Umbilical cord (tissue), 2 donors: ENCODE measurements around the gene ARIH2. TPM values are rescaled to one million over a fixed set of nuclear protein-coding genes. Genes with fewer than 3 reads are reported as not detected.
"Not testable (repeated sequence)": the region's sequence is repeated elsewhere in the genome, so short reads cannot be mapped to it uniquely, and the experiment has no call there.

Experiments used
- DNase-seq: peaks from one replicate; pipeline ENCODE4 v3.0.0-alpha.2; 2015; ENCODE audit warnings: low spot score
- total RNA-seq: library from RNA; depleted of rRNA; stranded (reverse); fragments of >200 nt; gene quantifications from one replicate; pipeline ENCODE4 v1.2.3, GENCODE V29; 2014; ENCODE audit warnings: low replicate concordance; ENCODE audit not compliant: insufficient read depth

ARIH2 gene
- total RNA-seq, 1 donor from 2014 or later = 115 TPM

GRCh38 chr3:49001155-49001554, 82.5 kb downstream of the ARIH2 start:
- DNase-seq = no peak

DNA sequence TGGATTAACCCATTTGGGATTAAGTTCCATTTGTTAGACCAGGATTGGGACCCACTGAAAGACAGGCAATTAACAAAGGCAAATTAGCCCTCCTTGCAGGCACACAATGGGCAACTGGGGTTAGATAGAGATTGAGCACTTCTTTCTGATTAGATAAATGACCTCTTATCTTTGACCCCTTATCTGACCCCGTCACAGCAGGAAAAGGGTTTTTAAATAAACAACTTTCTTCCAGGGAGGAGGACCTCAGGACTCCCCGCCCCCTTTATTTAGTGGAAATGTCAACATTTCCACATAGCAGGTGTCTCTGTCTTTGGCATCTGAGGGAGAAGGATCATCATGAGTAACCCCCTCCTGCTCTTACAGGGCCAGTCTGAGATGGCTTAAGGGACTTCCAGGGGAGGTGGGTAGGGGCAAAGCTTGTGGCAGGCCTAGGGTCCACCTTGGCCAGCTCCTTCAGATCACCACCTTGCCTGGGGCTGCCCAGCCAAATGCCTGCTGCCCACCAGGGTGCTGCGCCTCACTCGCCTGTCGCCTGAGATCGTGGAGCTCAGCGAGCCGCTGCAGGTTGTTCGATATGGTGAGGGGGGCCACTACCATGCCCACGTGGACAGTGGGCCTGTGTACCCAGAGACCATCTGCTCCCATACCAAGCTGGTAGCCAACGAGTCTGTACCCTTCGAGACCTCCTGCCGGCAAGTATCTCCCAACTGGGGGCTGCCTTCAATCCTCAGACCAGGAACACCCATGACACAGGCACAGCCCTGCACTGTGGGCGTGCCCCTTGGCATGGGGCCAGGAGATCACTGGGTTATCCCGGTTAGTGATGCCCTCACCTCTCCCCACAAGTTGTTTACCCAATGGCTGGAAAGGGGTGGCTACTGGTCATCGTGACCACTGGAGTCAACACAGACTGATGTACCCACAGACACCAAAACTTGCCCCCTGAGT, 86.0 kb downstream of the ARIH2 start:
- DNase-seq = no peak

DNA sequence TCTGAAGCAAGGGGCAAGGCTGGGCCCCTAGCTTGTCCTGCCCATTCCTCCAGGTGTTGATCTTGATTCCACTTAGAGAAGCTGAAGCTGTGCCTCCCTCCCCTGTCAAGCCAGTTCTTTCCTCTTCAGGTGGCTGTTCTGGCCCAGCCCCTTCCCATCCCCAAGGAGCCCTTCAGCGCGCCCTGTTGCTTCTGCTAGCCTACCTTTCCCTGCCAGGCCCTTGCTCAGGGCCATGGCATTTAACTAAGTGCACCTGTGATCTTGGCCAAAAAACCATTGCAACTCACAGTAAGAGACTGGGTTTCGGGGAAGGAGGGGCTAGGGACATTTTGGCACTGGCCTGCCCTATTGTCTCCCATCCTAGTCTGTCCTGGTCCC, 86.7 kb downstream of the ARIH2 start:
- DNase-seq = no peak

- no peak for DNase-seq
Observed at GRCh38 chr3:49005998-49006397, 87.4 kb downstream of the ARIH2 start.

DNA sequence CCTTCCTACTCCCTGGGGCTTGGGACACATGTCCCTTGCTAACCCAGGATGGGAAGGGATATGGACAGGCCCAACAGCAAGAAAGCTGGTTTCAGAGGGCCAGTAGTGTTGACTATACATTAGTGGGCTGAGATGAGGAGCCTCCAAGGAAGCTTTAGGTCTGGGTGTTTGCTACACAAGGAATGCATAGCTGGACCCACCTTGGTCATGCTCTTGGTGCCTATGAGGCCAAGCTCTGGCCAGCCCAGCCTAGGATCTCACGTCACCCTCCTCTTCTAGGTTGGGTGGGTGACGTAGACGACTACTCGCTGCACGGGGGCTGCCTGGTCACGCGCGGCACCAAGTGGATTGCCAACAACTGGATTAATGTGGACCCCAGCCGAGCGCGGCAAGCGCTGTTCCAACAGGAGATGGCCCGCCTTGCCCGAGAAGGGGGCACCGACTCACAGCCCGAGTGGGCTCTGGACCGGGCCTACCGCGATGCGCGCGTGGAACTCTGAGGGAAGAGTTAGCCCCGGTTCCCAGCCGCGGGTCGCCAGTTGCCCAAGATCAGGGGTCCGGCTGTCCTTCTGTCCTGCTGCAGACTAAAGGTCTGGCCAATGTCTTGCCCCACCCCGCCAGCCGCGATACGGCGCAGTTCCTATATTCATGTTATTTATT, 87.9 kb downstream of the ARIH2 start:
- peak; percentile 43 for DNase-seq

DNA sequence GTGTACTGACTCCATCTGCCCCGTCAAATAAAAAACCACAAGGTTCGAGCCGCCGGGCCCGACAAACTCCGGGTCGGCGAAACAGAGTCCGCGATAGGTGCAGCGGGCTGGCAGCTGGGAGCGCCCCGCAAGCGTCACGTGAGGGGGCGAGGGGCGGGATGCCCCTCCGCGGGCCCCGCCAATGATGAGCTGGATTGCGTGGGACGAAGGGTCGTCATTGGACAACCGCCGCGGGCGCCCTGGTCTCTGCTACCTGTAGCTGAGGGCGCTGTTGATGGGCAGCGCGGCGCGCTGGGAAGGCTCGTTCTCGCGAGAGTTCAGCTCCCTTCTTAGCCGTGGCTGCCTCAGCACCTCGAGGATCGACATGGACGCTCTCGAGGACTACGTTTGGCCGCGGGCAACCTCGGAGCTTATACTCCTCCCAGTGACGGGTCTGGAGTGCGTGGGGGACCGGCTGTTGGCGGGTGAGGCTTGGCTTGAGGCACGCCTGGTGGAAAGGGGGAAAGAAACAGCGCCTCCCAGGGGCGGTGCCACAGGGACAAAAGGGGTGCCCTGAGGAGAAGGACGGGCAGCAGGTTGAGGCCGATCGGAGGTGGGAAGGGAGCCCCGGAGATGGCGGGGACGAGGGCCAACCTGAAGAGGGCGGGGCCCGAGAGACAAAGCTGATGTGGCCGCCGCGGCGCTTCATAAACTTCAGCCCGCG, 88.6 kb downstream of the ARIH2 start, which contains the start of gene WDR6:
Gene WDR6 (plus strand): TSS at position 324 of the 703 bp plus-strand sequence. CDS start 41 bp downstream, at position 365.
- peak; percentile 99 for DNase-seq

- DNase-seq = peak; percentile 95
Observed at GRCh38 chr3:49007771-49008528, 89.3 kb downstream of the ARIH2 start.

- DNase-seq = not testable (repeated sequence)
Observed at GRCh38 chr3:49008627-49009026, 90.0 kb downstream of the ARIH2 start.

DNA sequence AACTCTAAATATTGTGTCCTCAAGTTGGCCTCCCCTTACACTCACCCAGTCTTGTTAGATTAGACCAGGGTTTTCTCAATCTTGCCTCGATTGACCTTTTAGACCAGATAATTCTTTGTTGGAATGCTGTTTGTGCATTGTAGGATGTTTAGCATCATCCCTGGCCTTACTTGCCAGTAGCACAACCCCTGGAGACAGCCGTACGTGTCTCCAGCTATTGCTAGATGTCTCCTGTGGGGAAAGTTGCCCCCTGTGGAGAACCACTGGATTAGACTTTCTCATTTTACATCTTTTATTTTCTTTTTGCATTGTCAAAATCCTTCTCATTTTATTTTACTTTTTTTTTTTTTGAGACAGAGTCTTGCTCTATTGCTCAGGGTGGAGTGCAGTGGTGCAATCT, 90.8 kb downstream of the ARIH2 start:
- no peak for DNase-seq

- no peak for DNase-seq
Observed at GRCh38 chr3:49012441-49013017, 93.9 kb downstream of the ARIH2 start.

DNA sequence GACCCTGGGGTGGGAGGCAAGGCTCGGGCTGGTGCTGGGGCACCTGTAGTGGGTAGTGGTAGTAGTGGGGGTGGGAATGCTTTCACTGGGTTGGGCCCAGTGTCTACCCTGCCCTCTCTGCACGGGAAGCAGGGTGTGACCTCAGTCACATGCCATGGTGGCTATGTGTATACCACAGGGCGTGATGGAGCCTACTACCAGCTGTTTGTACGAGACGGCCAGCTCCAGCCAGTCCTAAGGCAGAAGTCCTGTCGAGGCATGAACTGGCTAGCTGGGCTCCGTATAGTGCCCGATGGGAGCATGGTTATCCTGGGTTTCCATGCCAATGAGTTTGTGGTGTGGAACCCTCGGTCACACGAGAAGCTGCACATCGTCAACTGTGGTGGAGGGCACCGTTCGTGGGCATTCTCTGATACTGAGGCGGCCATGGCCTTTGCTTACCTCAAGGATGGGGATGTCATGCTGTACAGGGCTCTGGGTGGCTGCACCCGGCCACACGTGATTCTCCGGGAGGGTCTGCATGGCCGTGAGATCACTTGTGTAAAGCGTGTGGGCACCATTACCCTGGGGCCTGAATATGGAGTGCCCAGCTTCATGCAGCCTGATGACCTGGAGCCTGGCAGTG, 94.6 kb downstream of the ARIH2 start:
- no peak for DNase-seq

DNA sequence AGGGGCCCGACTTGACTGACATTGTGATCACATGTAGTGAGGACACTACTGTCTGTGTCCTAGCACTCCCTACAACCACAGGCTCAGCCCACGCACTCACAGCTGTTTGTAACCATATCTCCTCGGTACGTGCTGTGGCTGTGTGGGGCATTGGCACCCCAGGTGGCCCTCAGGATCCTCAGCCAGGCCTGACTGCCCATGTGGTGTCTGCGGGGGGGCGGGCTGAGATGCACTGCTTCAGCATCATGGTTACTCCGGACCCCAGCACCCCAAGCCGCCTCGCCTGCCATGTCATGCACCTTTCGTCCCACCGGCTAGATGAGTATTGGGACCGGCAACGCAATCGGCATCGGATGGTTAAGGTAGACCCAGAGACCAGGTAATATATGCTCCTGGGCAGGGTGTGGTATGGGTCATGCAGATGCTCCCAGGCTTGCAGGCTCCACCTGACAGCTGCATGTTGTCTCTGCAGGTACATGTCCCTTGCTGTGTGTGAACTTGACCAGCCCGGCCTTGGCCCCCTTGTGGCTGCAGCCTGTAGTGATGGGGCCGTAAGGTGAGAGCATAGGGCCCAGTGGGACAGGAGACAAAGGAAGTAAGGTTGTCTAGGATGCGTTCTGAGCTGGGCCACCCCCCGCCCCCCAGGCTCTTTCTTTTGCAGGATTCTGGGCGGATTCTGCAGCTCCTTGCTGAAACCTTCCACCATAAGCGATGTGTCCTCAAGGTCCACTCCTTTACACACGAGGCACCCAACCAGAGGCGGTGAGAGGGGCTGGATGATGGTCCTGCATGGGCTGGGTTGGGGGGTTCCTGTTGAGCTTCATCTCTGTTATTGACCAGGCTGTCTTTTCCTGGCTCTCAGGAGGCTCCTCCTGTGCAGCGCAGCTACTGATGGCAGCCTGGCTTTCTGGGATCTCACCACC, 95.4 kb downstream of the ARIH2 start:
- DNase-seq = no peak

DNA sequence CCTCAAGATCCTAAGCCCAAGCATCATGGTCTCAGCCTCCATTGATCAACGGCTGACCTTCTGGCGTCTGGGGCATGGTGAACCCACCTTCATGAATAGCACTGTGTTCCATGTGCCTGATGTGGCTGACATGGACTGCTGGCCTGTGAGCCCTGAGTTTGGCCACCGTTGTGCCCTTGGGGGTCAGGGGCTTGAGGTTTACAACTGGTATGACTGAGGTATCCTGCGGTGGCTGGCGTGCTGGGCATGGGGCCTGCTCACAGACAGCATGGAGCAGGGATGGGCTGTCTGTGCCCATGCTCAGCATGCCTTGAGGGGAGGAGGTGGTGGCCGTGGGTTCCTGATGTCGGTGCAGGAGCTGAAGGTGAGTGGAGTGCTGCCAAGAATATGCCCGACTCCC, 96.4 kb downstream of the ARIH2 start:
- no peak for DNase-seq

- no peak for DNase-seq
Observed at GRCh38 chr3:49015765-49016164, 97.1 kb downstream of the ARIH2 start.

GRCh38 chr3:49016414-49017228, 98.0 kb downstream of the ARIH2 start:
- no peak for DNase-seq

- DNase-seq = no peak
Observed at GRCh38 chr3:49017229-49017970, 98.8 kb downstream of the ARIH2 start.

- peak; percentile 83 for DNase-seq
Observed at GRCh38 chr3:49017971-49018706, 99.5 kb downstream of the ARIH2 start, which contains the start of gene DALRD3. DALRD3 (minus strand) TSS chr3:49018580; CDS start chr3:49018564, 16 bp downstream.
